HG03354 (cell line): Measurements from ENCODE around the gene CCDC61.

Experiments
- ATAC-seq: cut with Tn5 transposase; IDR thresholded peaks from one replicate; pipeline ENCODE4 v1.9.1; 2021; ENCODE audit warnings: mild to moderate bottlenecking; ENCODE audit not compliant: unreplicated experiment, poor library complexity, severe bottlenecking

Gene CCDC61

DNA sequence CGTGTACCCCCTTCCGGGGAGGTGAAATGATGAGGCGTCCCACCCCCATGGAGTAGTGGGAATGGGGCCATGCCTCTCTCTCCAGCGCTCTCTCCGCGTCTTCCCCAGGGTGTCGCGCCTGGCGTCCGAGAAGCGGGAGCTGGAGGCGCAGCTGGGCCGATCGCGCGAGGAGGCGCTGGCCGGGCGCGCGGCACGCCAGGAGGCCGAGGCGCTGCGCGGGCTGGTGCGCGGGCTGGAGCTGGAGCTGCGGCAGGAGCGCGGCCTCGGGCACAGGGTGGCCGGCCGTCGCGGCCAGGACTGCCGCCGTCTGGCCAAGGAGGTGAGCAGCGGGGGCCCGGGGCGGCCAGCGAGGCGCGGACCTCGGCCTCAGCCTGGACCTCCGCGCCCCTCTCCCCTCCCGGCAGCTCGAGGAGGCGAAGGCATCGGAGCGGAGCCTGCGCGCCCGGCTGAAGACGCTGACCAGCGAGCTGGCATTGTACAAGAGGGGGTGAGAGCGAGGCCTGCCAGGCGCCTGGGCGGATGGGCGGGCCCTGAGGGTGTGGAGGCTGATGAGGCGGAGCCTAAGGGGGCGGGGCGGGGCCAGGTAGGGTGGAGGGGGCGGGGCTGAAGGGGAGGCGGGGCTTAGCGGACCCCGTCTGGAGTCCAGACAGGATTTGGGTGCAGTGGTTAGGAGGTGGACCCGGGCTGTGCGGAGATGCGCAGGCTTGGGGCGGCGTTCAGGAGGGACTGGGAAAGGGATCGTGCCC lies 19.8 kb downstream of the CCDC61 start:
- ATAC-seq: no peak

DNA sequence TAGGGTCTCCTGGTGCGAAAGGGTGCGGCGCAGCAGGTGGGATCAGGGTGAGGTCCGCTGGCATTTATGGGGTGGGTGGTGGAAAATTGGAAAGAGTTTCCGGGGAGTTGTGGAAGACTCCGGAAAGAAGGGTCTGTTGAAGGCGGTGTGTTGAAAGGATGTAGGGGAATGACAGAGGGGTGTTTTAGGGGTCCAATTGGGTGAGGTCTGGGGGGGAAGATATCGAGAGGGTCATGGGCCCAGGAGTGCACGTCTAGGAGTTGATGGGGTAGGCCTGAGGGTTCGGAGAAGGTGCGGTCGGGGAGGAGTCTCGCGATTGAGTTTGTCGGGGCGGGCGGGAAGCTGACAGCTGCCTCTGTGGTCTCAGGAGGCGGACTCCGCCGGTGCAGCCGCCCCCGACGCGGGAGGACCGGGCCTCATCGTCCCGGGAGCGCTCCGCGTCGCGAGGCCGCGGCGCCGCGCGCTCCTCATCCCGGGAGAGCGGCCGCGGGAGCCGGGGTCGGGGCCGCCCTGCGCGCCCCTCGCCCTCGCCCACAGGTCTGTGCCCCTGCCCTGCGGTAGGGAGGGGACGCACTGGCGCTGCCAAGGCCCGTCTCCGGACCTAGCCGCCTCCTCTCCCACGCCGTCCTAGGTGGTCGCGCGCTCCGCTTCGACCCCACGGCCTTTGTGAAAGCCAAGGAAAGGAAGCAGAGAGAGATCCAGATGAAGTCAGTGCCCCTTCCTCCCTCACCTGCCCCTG lies 20.6 kb downstream of the CCDC61 start:
- ATAC-seq: peak; percentile 25

DNA sequence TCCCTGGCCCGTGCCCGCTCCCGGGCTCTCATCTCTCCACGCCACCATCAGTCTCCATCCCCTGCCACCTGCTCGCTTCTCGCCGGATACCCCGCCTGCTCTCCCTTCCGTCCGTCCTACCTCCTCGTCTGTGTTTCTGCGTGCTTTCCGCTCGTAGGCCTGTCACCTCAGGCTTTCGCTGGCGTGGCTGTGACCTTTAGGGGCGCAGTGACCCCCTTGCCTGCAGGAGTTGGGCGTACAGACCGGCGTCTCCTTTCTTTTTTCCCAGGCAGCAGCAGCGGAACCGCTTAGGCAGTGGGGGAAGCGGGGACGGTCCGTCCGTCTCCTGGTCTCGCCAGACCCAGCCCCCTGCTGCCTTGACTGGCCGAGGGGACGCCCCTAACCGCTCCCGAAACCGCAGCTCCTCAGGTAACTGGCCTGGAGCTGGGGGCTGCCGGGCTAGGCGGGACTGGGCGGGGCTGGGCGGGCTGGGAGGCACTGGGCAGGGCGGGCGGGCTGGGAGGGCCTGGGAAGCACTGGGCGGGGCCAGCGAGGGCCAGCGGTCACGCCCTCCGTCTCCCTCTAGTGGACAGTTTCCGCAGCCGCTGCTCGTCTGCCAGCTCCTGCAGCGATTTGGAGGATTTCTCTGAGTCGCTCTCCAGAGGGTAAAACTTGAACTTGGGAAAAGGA lies 21.3 kb downstream of the CCDC61 start:
- ATAC-seq: peak; percentile 53

- ATAC-seq: no peak
These were observed 21.8 kb downstream of the CCDC61 start for GRCh38 chr19:46017095-46017429.

DNA sequence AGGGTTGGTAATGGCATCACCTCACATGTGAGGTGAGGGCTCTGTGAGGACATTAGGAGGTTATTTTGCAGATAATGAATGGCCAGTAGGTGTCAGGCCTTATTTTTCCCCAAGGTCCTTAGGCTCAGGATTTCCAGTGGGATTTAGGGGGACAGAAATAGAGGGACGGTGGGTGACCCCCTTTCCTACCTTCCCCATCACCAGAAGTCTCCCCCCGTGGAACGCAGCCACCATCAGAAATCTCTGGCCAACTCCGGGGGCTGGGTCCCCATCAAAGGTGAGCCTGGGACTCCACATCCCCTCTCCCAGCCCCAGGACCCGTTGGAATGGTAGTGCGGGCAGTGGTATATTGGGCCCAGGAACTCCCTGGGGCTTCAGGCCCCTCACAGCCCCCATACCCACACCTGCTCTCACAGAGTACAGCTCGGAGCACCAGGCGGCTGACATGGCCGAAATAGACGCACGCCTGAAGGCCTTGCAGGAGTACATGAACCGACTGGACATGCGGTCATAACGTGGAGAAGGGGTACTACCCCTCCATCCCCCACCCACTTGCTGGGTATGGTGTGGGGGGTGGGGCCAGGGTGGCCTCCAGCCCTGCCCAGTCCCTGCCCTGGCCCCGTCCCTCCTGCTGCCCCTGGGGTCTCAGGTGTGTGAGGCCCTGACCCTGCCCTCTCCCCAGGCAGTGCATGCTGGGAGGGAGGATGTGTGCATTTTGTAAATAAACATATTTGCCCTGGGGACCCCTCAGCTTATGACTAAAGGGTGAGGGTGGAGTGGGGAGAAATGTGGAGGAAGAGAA lies 22.8 kb downstream of the CCDC61 start:
- no peak for ATAC-seq

DNA sequence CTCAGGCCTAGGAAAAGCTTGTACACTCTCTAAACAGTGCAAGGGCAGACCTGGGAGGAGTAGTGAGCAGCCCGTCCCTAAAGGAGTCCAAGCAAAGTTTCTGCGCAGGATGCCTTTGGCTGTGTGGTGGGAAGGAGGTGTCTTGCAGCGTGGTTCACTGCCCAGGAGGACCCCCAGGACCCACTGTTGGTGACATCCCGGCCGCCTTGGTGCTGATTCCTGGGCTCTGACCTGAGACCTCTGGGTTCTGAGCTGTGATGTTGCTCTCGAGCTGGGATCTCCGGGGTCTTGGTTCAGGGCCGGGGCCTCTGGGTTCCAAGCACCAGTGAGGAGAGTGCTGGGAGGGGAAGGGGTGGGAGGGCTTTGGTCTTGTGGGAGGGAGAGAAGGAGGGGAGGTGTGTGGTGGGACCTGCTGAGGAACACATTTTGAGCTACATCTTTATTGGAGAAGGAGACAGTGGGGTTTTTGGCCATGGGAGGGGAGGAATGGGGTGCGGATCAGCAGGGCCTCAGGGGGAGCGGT lies 23.5 kb downstream of the CCDC61 start:
- no peak for ATAC-seq

- no peak for ATAC-seq
These were observed 24.0 kb downstream of the CCDC61 start for GRCh38 chr19:46019270-46019669.

DNA sequence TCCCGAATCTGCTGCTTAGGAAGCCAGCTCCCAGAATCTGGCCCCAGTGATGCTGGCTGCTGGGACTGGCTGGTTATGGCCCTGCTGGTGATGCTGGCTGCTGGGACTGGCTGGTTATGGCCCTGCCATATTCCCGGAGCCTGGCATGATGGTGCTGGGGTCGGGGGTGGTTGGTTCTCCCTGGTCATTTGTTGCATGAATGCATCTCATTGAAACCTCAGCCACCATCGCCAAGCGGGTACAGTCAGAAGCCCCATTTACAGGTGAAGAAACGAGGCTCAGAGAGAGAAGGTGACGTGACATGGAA lies 25.5 kb downstream of the CCDC61 start:
- ATAC-seq: no peak

DNA sequence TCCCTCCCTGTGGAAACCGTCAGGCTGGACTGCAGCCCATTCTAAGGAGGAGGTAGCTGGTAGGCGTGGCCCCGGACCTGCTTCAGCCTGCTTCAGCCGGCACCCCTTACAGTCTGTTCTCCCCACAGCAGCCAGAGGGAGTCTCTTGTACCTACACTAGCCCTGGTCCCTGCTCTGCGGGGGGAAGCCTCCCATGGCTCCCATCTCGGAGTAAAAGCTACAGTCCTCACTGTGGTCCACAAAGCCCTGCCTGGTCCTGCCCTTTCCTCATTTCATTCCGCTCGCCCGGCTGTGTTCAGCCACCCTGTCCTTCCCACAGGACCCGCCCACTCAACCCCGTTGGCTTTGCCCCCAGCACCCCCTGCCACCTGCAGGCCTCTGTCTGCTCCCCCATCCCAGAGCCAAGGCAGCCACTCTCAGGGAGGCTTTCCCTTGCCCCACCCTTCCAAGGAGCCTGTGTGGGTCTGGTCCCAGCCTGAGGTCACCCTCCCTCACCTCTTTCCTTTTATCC lies 26.3 kb downstream of the CCDC61 start:
- ATAC-seq: no peak

DNA sequence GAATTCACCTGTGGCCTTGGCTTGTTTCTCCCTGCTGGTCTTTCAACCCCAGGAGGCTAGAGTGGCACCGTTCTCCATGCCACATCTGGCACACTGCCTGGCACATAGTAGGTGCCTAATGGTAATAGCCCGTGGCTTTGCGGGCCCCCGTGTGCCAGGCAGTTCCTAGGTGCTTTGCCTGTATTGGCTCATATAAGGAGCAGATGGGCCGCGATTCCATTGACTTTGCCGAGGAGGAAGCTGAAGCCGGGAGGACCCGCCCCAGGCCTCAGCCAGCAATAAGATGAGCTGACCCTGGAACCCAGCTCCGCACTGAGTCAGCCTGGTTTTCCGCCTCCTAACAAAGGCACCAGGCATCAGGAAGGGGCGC lies 26.8 kb downstream of the CCDC61 start:
- no peak for ATAC-seq

- no peak for ATAC-seq
These were observed 27.4 kb downstream of the CCDC61 start, which contains the start of gene PGLYRP1 for GRCh38 chr19:46022431-46023310. Gene PGLYRP1 (minus strand): TSS chr19:46023053. CDS start chr19:46023021, 32 bp downstream.

DNA sequence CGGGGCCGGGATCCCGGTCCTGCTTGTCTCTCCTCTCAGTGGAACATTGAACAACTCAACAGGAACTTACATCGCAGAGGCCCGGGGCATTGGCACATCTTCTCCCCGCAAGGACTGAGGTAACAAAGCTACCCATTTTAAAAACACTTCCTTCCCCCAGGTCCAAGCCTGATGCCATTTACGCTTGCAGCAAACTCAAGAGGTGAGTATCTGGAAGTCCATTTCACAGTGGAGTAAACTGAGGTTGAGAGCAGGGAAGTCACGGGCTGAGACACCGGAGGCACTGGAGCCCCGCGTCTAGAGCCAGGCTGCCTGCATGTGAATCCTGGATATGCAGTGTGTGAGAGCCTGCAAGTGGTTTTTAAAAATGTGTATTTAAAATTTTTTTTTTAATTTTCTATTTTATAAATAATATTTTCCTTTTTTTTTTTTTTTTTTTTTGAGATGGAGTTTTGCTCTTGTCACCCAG lies 28.1 kb downstream of the CCDC61 start:
- ATAC-seq: no peak

DNA sequence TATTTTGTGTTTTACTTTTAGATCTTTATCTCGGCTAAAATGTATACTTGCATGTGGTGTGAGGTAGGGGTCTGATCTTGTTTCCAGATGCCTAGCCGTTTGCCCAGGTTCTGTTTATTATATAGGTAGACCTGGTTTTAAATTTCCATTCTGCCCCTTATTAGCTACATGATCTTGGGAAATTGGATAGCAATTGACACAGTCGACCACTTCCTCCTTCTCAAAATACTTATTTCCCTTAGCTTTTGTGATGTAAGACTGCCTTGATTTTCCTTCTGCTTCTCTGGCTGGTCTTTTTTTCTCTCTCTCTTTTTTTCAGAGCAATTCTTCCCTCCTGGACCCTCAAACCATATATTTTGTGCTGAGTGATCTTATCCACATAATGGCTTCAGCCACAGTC lies 30.6 kb downstream of the CCDC61 start:
- ATAC-seq: no peak

DNA sequence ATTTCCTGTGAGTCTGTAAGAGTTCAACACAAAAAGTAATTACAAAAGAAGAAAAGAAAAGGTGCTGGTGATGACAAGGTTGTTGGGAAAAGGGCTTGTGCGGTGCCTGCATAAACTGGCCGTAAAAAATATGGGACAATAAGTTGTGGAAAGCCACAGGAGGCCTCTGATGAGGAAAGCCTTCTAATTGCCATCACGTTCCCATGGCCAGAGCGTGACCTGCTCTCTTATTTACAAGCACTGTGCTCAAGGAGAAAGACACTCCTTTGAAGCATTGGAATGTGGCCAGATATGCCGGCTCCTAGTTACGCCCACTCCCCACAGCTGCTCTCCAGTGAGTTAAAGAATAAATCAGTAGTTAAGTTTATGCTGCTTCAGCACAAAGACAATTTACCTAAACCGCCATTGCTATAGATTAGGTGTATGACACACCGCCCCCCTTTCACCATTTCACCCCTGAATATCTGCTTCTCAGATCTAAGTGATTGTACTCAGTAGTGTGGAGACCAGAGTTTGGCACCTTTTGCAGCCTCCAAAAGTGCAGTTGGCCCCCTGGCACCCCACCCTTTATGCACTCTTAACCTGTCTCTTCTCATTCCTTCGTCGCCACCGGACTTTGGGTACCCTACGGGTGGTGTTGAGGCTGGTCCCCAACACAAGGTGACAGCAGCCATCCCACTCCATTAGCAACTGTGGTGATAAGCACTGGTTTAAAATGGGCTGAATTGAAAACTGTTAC lies 35.7 kb downstream of the CCDC61 start:
- ATAC-seq: no peak

DNA sequence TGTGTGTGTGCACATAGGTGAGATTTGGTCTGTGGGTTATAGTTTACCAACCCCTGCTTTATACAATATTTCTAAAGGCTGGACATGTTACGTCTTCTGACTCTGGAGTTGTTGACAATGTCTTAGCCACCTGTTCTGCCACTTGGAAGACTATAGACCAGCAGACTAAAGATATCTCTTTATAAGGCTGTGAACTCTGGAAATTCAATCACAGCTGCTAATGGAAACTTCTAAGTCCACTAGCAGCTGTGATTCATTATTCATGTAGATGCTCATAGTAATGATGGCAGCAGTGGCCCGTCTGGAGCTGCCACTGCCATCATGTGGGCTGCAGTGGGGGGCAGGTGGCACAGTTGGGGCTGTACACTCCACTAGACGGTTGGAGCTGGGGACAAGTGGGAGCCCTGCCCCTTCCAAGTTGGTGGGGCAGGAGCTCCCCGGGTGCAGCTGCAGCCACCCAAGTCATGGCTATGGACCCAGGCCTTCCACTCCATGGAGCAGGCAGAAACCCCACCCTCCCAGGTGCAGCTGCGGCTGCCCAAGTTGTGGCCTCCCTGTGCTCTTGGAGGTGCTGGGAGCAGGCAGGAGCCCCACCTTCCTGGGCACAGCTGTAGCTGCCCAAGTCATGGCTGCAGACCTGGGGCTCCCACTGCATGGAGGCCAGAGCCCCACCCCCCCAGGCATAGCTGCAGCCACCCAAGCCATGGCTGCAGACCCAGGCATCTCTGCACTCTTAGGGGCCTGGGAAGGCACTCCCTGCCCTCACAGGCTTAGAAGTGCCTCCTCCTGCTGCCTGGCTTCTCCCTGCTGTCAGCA lies 36.7 kb downstream of the CCDC61 start:
- no peak for ATAC-seq

- no peak for ATAC-seq
These were observed 37.3 kb downstream of the CCDC61 start for GRCh38 chr19:46032597-46033025.

GRCh38 chr19:46033401-46033800 lies 38.1 kb downstream of the CCDC61 start:
- ATAC-seq: no peak
